Cardiac fibroblast (primary cell): ENCODE measurements around the gene SEMG2.

Experiments used
- DNase-seq, 2 donors: peaks; one replicate each; pipeline versions ENCODE4 v3.0.0 to v3.0.0-alpha.2; 2010; ENCODE audit warnings: low read depth in 2 of 2
- H3K4me3 ChIP-seq, 2 donors: replicated peaks in 1 of 2; 1 replicate in 1 of 2; 2 replicates in 1 of 2; pipeline ENCODE4 v1.5.1; 2011; ENCODE audit warnings: low read depth in 2 of 2, low read length in 2 of 2, mild to moderate bottlenecking in 2 of 2, moderate library complexity in 1 of 2
- CTCF ChIP-seq: IDR thresholded peaks from one replicate; pipeline ENCODE4 v1.5.1; 2011; ENCODE audit warnings: low read depth, mild to moderate bottlenecking, low read length, inconsistent platforms

SEMG2 gene

GRCh38 chr20:45183084-45183483 is 38.1 kb upstream of the SEMG2 start:
- TF ChIP-seq CTCF = no peak
- H3K4me3 ChIP-seq = no peak overlapping the region
- DNase-seq = no peak

GRCh38 chr20:45187693-45188092 is 33.5 kb upstream of the SEMG2 start:
- no peak for TF ChIP-seq CTCF
- DNase-seq = no peak
- H3K4me3 ChIP-seq = no peak overlapping the region

GRCh38 chr20:45189067-45189609 is 32.0 kb upstream of the SEMG2 start:
- no peak overlapping the region for H3K4me3 ChIP-seq
- TF ChIP-seq CTCF = no peak
- no peak for DNase-seq

GRCh38 chr20:45189861-45190260 is 31.3 kb upstream of the SEMG2 start:
- no peak for TF ChIP-seq CTCF
- H3K4me3 ChIP-seq = no peak overlapping the region
- DNase-seq = no peak

GRCh38 chr20:45191926-45192325 is 29.2 kb upstream of the SEMG2 start:
- TF ChIP-seq CTCF = no peak
- H3K4me3 ChIP-seq = no peak overlapping the region
- DNase-seq = no peak

GRCh38 chr20:45193331-45193730 is 27.8 kb upstream of the SEMG2 start:
- DNase-seq = no peak
- no peak for TF ChIP-seq CTCF
- no peak overlapping the region for H3K4me3 ChIP-seq

- DNase-seq = no peak
- no peak within 1 kb of the TSS for H3K4me3 ChIP-seq
- TF ChIP-seq CTCF = no peak
These were observed 14.4 kb upstream of the SEMG2 start, which contains the start of gene SEMG1 for GRCh38 chr20:45206725-45207124. Gene SEMG1 (plus strand): TSS chr20:45207033. CDS start chr20:45207054, 21 bp downstream.
